GM19455 (cell line): ENCODE results near the gene BBS9.

Source experiments
- ATAC-seq: cut with Tn5 transposase; IDR thresholded peaks from one replicate; pipeline ENCODE4 v1.9.1; 2021; ENCODE audit not compliant: unreplicated experiment

Gene BBS9

GRCh38 chr7:33634606-33635005, 505.2 kb downstream of the BBS9 start:
- ATAC-seq: no peak

- no peak for ATAC-seq
These were observed 507.0 kb downstream of the BBS9 start for GRCh38 chr7:33636359-33636758.

- no peak for ATAC-seq
These were observed 510.3 kb downstream of the BBS9 start for GRCh38 chr7:33639552-33640197.

- ATAC-seq: no peak
These were observed 511.4 kb downstream of the BBS9 start for GRCh38 chr7:33640741-33641140.

GRCh38 chr7:33642312-33642711, 512.9 kb downstream of the BBS9 start:
- ATAC-seq: no peak

- ATAC-seq: no peak
These were observed 514.2 kb downstream of the BBS9 start for GRCh38 chr7:33643530-33643929.

GRCh38 chr7:33644489-33644888, 515.1 kb downstream of the BBS9 start:
- no peak for ATAC-seq

- no peak for ATAC-seq
These were observed 515.7 kb downstream of the BBS9 start for GRCh38 chr7:33645104-33645503.

- no peak for ATAC-seq
These were observed 516.8 kb downstream of the BBS9 start for GRCh38 chr7:33646166-33646565.

- no peak for ATAC-seq
These were observed 517.6 kb downstream of the BBS9 start for GRCh38 chr7:33646891-33647391.

- ATAC-seq: no peak
These were observed 520.4 kb downstream of the BBS9 start for GRCh38 chr7:33649476-33650441.

- ATAC-seq: no peak
These were observed 521.5 kb downstream of the BBS9 start for GRCh38 chr7:33650828-33651227.

GRCh38 chr7:33651998-33652515, 522.7 kb downstream of the BBS9 start:
- no peak for ATAC-seq

GRCh38 chr7:33654676-33655075, 525.3 kb downstream of the BBS9 start:
- ATAC-seq: no peak
